ENCODE results near the gene FLT3LG.

FLT3LG gene

GRCh38 chr19:49458567-49458903 lies 15.5 kb upstream of the FLT3LG start:
- TF ChIP-seq REST (IDR thresholded peaks at IDR 0.05; ENCODE audit: insufficient read depth in 1 of 2, low read depth in 2 of 2, low read length in 2 of 2) (no peak), POLR2AphosphoS5 (IDR thresholded peaks at IDR 0.05; ENCODE audit: low read depth, low read length) (no peak), SIN3A (IDR thresholded peaks at IDR 0.05; ENCODE audit: borderline replicate concordance, insufficient read depth, low read length) (no peak), TAF1 (IDR thresholded peaks at IDR 0.05; ENCODE audit: borderline replicate concordance, insufficient read depth, low read length) (no peak), FOXP2 (optimal IDR thresholded peaks at IDR 0.05; ENCODE audit: borderline replicate concordance, extremely low read depth, extremely low read length, insufficient read depth) (no peak)

- TF ChIP-seq SIN3A (IDR thresholded peaks at IDR 0.05; ENCODE audit: borderline replicate concordance, insufficient read depth, low read length) (no peak), TAF1 (IDR thresholded peaks at IDR 0.05; ENCODE audit: borderline replicate concordance, insufficient read depth, low read length) (no peak), POLR2AphosphoS5 (IDR thresholded peaks at IDR 0.05; ENCODE audit: low read depth, low read length) (no peak), REST (IDR thresholded peaks at IDR 0.05; ENCODE audit: insufficient read depth in 1 of 2, low read depth in 2 of 2, low read length in 2 of 2) (no peak), FOXP2 (optimal IDR thresholded peaks at IDR 0.05; ENCODE audit: borderline replicate concordance, extremely low read depth, extremely low read length, insufficient read depth) (no peak)
These were observed 14.6 kb upstream of the FLT3LG start for GRCh38 chr19:49459388-49459787.

- TF ChIP-seq POLR2AphosphoS5 (IDR thresholded peaks at IDR 0.05; ENCODE audit: low read depth, low read length): no peak
- no peak for TF ChIP-seq TAF1 (IDR thresholded peaks at IDR 0.05; ENCODE audit: borderline replicate concordance, insufficient read depth, low read length)
- no peak for TF ChIP-seq FOXP2 (optimal IDR thresholded peaks at IDR 0.05; ENCODE audit: borderline replicate concordance, extremely low read depth, extremely low read length, insufficient read depth)
- TF ChIP-seq REST (IDR thresholded peaks at IDR 0.05; ENCODE audit: insufficient read depth in 1 of 2, low read depth in 2 of 2, low read length in 2 of 2): no peak
- no peak for TF ChIP-seq SIN3A (IDR thresholded peaks at IDR 0.05; ENCODE audit: borderline replicate concordance, insufficient read depth, low read length)
These were observed 12.4 kb upstream of the FLT3LG start for GRCh38 chr19:49461656-49462055.

GRCh38 chr19:49462492-49462891 lies 11.5 kb upstream of the FLT3LG start:
- TF ChIP-seq REST (IDR thresholded peaks at IDR 0.05; ENCODE audit: insufficient read depth in 1 of 2, low read depth in 2 of 2, low read length in 2 of 2) (no peak), SIN3A (IDR thresholded peaks at IDR 0.05; ENCODE audit: borderline replicate concordance, insufficient read depth, low read length) (no peak), FOXP2 (optimal IDR thresholded peaks at IDR 0.05; ENCODE audit: borderline replicate concordance, extremely low read depth, extremely low read length, insufficient read depth) (no peak), TAF1 (IDR thresholded peaks at IDR 0.05; ENCODE audit: borderline replicate concordance, insufficient read depth, low read length) (no peak), POLR2AphosphoS5 (IDR thresholded peaks at IDR 0.05; ENCODE audit: low read depth, low read length) (no peak)
